KMS-11 (cell line): ENCODE results near the gene KIT.
"Not testable (repeated sequence)": the region's sequence is repeated elsewhere in the genome, so short reads cannot be mapped to it uniquely, and the experiment has no call there.

Experiments used
- H2AFZ ChIP-seq: fragments of 200-600 bp; sonication (generic); 2 replicates; pipeline ENCODE4 v1.6.1; 2016; ENCODE audit warnings: antibody characterized with exemption, mixed run types, low read depth
- H3K27ac ChIP-seq: fragments of 200-600 bp; sonication (generic); 2 replicates; pipeline ENCODE4 v1.6.1; 2016; ENCODE audit warnings: mild to moderate bottlenecking, mixed run types
- H3K27me3 ChIP-seq: fragments of 200-600 bp; sonication (generic); 2 replicates; pipeline ENCODE4 v1.6.1; 2017; ENCODE audit warnings: mild to moderate bottlenecking, low read depth, mixed run types, moderate library complexity; ENCODE audit not compliant: insufficient read depth
- H3K36me3 ChIP-seq: fragments of 200-600 bp; sonication (generic); 2 replicates; pipeline ENCODE4 v1.6.1; 2017; ENCODE audit warnings: mild to moderate bottlenecking, mixed run types; ENCODE audit not compliant: insufficient read depth
- H3K4me1 ChIP-seq: fragments of 200-600 bp; sonication (generic); 2 replicates; pipeline ENCODE4 v1.6.1; 2016; ENCODE audit warnings: mild to moderate bottlenecking, low read depth, mixed run types; ENCODE audit not compliant: poor library complexity, severe bottlenecking
- H3K4me2 ChIP-seq: fragments of 200-600 bp; sonication (generic); 2 replicates; pipeline ENCODE4 v1.7.0; 2016; ENCODE audit warnings: mild to moderate bottlenecking, mixed run types
- H3K4me3 ChIP-seq: fragments of 200-600 bp; sonication (generic); IDR thresholded peaks from 2 replicates; pipeline ENCODE4 v1.6.1; 2017; ENCODE audit warnings: low read depth, low read length, mixed read lengths; ENCODE audit not compliant: insufficient read depth
- H3K79me2 ChIP-seq: fragments of 200-600 bp; sonication (generic); 2 replicates; pipeline ENCODE4 v1.6.1; 2016; ENCODE audit warnings: low read depth, mixed run types; ENCODE audit not compliant: insufficient read depth
- H3K9ac ChIP-seq: fragments of 200-600 bp; sonication (generic); 2 replicates; pipeline ENCODE4 v1.6.1; 2016; ENCODE audit warnings: mild to moderate bottlenecking, mixed run types
- H4K20me1 ChIP-seq: fragments of 200-600 bp; sonication (generic); 2 replicates; pipeline ENCODE4 v1.6.1; 2016; ENCODE audit warnings: mild to moderate bottlenecking, mixed run types; ENCODE audit not compliant: insufficient read depth
- TF ChIP-seq, protein P1 (sequence below): fragments of 200-600 bp; sonication (generic); conservative IDR thresholded peaks from 2 replicates; pipeline ENCODE4 v1.6.1; 2017; ENCODE audit warnings: low read depth, mild to moderate bottlenecking, antibody characterized with exemption, low read length, moderate library complexity, mixed read lengths

The KIT gene

DNA sequence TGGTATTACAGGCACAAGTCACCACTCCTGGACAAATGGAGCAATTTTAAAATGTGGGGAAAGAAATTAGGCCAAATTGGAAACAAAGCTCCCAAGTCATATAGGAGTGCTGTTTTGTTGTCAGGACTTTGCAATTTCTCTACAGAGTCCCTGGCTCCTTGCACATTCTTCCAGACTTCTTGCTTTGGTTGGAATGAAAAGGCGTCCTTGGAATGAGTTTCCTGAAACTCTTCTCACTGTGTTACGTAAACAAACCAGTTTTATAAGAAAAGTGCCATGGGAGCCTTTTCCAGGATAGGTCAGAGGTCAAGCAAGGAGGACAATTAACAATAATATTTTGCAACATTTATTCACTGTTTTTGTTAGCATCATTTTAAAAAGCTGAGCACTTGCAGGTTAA is 32.4 kb upstream of the KIT start:
- Histone ChIP-seq H3K4me3 (no peak overlapping the region), H3K36me3 (no peaks in the 10 kb centered on the region), H3K4me1 (no peaks in the 10 kb centered on the region), H3K27me3 (no peaks in the 10 kb centered on the region), H2AFZ (no peak overlapping the region), H3K79me2 (no peaks in the 10 kb centered on the region), H3K9ac (no peak overlapping the region), H3K27ac (no peak overlapping the region), H3K4me2 (no peak overlapping the region), H4K20me1 (no peaks in the 10 kb centered on the region)
- TF ChIP-seq, protein P1, sequence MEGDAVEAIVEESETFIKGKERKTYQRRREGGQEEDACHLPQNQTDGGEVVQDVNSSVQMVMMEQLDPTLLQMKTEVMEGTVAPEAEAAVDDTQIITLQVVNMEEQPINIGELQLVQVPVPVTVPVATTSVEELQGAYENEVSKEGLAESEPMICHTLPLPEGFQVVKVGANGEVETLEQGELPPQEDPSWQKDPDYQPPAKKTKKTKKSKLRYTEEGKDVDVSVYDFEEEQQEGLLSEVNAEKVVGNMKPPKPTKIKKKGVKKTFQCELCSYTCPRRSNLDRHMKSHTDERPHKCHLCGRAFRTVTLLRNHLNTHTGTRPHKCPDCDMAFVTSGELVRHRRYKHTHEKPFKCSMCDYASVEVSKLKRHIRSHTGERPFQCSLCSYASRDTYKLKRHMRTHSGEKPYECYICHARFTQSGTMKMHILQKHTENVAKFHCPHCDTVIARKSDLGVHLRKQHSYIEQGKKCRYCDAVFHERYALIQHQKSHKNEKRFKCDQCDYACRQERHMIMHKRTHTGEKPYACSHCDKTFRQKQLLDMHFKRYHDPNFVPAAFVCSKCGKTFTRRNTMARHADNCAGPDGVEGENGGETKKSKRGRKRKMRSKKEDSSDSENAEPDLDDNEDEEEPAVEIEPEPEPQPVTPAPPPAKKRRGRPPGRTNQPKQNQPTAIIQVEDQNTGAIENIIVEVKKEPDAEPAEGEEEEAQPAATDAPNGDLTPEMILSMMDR, result no peak

DNA sequence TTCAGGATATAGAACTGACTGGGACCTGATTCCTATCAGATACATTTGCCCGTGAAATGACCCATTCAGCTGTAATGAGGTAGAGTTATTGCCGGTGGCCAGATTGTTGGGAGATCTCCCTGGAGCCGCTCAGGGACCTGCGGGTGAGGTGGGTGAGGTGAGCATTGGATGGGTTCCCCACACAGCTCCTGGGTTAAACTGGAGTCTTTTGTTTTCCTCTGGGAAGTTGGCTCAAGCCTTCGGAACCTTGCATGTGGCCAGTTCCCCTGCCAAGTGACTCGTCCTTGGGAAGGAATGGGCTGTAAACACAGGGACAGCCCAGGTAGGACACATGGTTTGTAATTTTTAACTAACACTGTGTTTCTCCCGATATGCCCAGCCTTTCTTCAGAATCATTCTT is 31.6 kb upstream of the KIT start:
- no peak overlapping the region for H3K27ac ChIP-seq
- H3K27me3 ChIP-seq, result no peaks in the 10 kb centered on the region
- H3K36me3 ChIP-seq, result no peaks in the 10 kb centered on the region
- H3K79me2 ChIP-seq, result no peaks in the 10 kb centered on the region
- no peak overlapping the region for H3K4me2 ChIP-seq
- H3K9ac ChIP-seq, result no peak overlapping the region
- TF ChIP-seq, protein P1, result no peak
- H3K4me3 ChIP-seq, result no peak overlapping the region
- no peak overlapping the region for H2AFZ ChIP-seq
- no peaks in the 10 kb centered on the region for H4K20me1 ChIP-seq
- H3K4me1 ChIP-seq, result no peaks in the 10 kb centered on the region

DNA sequence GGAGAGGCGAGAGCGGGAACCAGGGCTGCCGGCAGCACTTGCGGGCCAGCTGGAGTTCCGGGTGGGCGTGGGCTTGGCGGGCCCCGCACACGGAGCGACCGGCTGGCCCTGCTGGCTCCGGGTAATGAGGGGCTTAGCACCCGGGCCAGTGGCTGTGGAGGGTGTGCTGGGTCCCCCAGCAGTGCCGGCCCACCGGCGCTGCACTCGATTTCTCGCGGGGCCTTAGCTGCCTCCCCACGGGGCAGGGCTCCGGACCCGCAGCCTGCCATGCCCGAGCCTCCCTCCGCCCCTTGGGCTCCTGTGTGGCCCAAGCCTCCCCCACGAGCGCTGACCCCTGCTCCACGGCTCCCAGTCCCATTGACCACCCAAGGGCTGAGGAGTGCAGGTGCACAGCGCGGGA is 25.2 kb upstream of the KIT start:
- Histone ChIP-seq H3K27ac (no peak overlapping the region), H2AFZ (no peak overlapping the region), H3K27me3 (no peaks in the 10 kb centered on the region), H4K20me1 (no peaks in the 10 kb centered on the region), H3K4me3 (no peak overlapping the region), H3K4me2 (no peak overlapping the region), H3K36me3 (no peaks in the 10 kb centered on the region), H3K4me1 (no peaks in the 10 kb centered on the region), H3K79me2 (no peaks in the 10 kb centered on the region), H3K9ac (no peak overlapping the region)
- TF ChIP-seq, protein P1, result no peak

DNA sequence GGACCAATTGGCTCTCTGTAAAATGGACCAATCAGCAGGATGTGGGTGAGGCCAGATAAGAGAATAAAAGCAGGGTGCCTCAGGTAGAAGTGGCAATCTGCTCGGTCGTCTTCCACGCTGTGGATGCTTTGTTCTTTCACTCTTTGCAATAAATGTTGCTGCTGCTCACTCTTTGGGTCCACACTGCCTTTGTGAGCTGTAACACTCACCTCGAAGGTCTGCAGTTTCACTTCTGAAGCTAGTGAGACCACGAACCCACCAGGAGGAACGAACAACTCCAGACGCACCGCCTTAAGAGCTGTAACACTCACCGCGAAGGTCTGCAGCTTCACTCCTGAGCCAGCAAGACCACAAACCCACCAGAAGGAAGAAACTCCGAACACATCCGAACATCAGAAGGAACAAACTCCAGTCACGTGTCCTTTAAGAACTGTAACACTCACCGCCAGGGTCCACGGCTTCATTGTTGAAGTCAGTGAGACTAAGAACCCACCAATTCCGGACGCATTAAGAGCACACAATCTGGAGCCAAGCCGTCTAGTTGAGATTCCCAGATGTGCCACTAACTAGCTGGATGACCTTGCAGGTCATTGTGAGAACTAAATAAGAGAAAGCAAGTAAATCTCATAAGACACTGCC is 24.5 kb upstream of the KIT start:
- not testable (repeated sequence) for H3K27ac ChIP-seq, H4K20me1 ChIP-seq, H3K4me1 ChIP-seq, H3K79me2 ChIP-seq, H3K27me3 ChIP-seq, H3K4me2 ChIP-seq, H3K4me3 ChIP-seq, H3K36me3 ChIP-seq, H2AFZ ChIP-seq, H3K9ac ChIP-seq

- Histone ChIP-seq H3K27ac (no peak overlapping the region), H2AFZ (no peak overlapping the region), H3K36me3 (no peaks in the 10 kb centered on the region), H4K20me1 (no peaks in the 10 kb centered on the region), H3K4me2 (no peak overlapping the region), H3K4me3 (no peak overlapping the region), H3K79me2 (no peaks in the 10 kb centered on the region), H3K27me3 (no peaks in the 10 kb centered on the region), H3K9ac (no peak overlapping the region), H3K4me1 (no peaks in the 10 kb centered on the region)
- TF ChIP-seq, protein P1, result no peak
These were observed 22.4 kb upstream of the KIT start for GRCh38 chr4:54635318-54635717.
